HS-27A (cell line): ENCODE measurements around the gene PCP4L1.
"Not testable (repeated sequence)": the region's sequence is repeated elsewhere in the genome, so short reads cannot be mapped to it uniquely, and the experiment has no call there.

ENCODE experiments used
- DNase-seq: peaks from one replicate; pipeline ENCODE4 v3.0.0-alpha.2; 2012; ENCODE audit warnings: low read depth, missing footprints

The PCP4L1 gene

DNA sequence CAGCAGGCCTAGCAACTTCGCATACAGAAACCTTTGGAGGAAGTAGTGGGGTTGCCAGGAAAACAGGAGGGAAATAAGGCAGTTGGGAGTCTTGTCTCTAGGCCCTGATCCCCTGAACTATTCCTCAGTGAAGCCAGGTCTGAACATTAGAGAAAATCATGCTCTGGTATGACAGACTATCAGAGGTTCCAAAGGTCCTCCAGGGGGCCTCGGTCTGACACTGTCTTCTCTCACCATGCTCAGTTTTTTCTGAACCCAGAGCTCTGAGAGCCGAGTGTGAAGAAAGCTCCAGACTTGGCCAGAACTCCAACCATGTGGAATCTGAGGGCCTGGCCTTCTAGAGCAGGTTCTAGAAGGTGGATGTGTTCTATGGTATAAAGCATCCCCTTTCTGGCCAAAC is 28.6 kb upstream of the PCP4L1 start:
- DNase-seq = no peak

DNA sequence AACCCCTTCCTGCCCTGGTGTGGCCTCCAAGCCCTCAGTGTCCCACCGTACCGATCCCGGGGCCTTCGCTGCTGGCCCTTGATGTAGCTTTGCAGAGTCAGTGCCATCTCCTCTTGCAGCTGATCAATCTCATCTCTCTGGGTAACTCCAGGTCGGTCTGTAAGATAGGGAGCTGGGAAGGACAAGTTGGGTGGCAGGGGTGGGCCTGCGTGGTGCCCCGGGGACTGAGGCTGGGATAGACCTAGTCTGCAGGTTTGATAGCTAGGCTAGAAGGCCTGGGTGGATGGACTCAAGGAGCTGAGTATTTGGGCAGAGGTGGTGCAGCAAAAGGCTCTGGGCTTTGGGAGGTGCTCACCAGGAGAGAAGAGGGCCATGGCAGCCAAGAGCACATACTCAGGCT is 27.8 kb upstream of the PCP4L1 start:
- no peak for DNase-seq

DNA sequence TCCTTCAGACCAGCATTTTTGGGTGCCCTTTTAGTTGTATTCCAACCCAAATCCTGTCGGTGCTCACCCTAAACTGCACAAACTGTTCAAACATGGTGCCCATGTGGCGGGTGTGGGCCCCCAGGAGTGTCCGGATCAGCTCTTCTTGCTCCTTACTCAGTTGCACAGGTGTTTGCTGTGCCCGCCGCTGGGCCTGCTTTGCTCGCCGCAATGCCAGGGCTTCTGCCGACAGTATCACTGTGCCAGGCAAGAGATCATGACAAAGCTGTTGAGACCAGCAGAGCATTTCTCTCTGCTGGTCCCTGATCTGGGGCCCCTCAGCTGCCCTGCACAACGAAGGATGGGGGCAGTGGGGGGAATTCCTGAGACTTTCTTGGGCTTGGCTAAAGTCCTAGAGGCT is 25.4 kb upstream of the PCP4L1 start:
- no peak for DNase-seq

DNA sequence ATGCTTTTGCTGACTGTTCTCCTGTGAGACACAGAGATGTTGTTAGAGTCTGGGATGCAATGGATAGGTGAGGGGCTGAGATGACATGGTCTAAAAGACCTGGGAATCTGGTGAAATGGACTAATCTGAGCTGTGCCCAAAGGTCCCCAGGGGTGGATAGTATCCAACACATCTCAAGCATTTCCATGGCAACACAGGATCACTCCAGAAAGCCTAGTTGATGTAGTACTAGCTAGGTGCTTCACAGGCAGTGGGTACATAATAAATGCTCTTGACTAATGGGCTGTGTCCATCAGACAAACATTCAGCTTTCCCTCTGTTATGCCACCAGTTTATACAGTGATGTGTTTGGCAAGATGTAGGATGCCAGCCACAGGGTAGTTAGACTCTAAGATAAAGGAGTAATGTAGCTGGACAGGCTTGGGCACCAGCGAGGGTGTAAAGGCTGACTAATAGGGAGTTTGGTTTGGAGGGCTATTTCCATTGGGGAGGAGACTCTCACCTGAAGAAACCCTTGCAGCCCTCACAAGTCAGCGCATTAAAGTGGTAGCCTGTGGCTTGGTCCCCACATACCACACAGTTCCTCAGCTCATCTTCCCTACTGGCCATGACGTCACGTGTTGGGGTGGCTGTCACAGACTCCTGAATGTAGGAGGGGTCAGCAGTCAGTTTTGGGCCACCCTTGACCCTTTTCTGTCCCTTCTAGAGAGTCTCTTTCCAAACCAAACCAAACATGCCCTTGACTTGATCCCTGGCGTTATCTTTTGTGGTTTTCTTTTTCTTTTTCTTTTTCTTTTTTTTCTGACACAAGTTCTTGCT is 22.4 kb upstream of the PCP4L1 start:
- DNase-seq = no peak

DNA sequence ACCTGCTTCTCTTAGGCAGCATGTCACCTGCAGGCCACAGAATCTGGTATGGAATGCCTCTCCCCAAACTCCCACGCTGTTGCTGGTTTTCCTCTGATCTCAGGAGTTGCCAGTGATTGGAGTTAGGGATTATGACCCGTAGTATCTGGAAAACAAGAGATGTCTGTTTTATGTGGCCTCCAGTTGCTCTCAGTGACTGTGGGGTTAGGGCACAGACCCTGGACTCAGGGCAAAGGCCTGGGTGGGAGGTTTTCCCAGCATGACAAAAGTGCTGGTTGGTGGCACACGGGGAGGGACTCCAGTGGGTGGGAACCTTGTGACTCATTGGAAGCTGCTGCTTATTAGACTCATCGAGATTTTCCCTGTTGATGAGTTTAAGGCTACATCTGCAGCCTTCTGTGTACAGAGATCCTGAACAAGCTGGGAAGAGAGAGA is 20.5 kb upstream of the PCP4L1 start, which contains the start of gene NR1I3:
TSS of gene NR1I3 (minus strand) at position 165 of the 435 bp plus-strand sequence. CDS start 1,638 bp downstream, outside the sequence.
- no peak for DNase-seq

DNA sequence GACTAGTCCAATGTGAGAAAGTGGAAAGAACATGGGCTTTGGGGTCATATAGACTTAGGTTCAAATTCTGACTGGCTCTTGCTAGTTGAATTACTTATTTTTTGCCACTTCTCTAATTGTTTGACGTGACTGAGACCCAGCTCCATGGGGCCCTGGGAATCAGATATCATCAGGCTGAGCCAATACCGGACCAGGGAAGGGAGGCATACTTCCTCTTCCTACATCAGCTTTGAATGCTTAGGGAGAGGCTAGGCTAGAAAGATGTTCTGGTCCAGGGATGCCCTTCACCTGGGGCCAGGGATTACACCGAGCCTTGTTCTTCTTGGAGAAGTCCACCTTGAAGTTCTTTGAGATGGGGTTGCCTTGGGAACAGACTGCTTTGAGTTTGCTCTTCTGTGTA is 16.9 kb upstream of the PCP4L1 start:
- no peak for DNase-seq

DNA sequence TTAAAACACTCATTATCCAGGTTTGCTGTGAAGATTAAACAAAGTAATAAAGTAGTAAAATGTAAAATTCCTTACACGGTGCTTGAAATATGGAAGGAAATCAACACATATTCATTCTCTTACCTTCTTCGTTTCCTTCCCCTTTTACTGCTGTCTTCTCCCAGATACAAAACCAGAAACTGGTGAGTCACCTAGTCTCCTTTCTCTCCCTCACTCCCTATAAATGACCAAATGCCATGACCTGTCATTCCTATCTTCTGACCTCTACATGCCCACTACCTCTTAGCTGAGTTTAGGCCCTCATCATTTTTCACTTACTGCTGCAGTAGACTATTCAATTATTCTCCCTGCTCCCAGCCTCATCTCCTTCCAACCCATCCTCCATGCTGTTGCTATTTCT is 16.2 kb upstream of the PCP4L1 start:
- DNase-seq = no peak

DNA sequence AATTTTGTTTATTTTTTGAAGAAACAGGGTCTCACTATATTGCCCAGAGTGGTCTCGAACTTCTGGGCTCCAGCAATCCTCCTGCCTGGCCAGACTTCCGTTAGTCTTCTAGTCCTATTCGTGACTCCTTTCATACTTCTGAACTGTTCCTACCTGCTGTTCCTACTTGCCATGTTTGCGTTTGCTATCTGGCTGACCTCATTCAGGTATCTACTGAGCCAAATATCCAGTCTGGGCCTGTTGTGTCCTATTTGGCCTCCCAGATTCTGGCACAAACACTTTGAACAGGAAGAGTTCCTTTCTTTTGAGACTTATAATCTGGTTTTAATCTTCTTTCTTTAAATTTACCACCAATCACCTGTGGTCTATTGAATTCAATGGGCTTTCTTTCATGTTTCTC is 13.7 kb upstream of the PCP4L1 start:
- no peak for DNase-seq

DNA sequence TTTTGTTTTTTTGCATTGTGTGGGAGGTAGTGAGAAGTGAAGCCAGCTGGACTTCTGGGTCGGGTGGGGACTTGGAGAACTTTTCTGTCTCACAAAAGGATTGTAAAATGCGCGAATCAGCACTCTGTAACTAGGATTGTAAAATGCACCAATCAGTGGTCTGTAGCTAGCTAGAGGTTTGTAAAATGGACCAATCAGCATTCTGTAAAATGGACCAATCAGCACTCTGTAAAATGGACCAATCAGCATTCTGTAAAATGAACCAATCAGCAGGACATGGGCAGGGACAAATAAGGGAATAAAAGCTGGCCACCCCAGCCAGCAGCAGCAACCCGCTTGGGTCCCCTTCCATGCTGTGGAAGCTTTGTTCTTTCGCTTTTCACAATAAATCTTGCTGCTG is 8.4 kb upstream of the PCP4L1 start:
- DNase-seq = not testable (repeated sequence)

DNA sequence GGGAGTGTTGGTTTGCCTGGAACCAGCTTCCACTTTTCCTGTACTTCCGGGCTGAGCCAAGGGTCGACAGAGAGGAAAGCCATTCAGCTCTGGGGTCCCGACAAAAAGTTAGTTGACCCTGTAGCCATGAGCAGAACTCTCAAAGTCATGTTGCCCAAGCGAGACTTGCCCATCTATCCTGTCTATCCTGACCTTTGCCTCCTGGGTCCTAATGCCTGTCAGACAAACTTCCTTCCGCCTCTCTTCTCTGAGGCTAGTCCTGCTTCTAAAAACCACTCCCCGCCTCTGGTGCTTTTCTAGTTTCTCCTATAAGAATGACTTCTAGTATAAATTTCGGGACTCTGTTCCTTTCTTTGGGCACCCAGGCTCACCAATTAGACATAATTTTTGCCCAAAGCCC is 7.7 kb upstream of the PCP4L1 start:
- DNase-seq = no peak

DNA sequence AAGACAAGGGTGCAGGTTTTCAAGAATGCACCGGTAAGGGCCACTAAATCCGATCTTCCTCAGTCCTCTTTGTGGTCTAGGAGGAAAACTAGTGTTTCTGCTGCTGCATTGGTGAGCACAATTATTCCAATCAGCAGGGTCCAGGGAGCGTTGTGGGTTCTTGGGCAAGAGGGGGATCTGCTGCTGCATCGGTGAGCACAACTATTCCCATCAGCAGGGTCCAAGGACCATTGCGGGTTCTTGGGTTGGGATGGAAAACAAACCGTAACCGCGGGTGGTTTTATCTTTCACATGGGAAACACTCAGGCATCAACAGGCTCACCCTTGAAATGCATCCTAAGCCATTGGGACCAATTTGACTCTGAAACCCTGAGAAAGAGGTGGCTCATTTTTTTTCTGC is 7.0 kb upstream of the PCP4L1 start:
- no peak for DNase-seq

DNA sequence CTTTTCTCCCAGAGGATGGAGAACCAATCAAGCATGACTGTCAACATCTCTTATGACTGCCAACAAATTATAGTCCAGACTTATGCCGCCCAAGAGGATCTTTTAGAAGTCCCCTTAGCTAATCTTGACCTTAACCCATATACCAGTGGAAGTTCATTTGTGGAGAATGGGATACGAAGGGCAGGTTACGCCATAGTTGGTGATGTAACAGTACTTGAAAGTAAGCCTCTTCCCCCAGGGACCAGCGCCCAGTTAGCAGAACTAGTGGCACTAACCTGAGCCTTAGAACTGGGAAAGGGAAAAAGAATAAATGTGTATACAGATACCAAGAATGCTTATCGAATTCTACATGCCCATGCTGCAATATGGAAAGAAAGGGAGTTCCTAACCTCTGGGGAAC is 3.2 kb upstream of the PCP4L1 start:
- DNase-seq = not testable (repeated sequence)

DNA sequence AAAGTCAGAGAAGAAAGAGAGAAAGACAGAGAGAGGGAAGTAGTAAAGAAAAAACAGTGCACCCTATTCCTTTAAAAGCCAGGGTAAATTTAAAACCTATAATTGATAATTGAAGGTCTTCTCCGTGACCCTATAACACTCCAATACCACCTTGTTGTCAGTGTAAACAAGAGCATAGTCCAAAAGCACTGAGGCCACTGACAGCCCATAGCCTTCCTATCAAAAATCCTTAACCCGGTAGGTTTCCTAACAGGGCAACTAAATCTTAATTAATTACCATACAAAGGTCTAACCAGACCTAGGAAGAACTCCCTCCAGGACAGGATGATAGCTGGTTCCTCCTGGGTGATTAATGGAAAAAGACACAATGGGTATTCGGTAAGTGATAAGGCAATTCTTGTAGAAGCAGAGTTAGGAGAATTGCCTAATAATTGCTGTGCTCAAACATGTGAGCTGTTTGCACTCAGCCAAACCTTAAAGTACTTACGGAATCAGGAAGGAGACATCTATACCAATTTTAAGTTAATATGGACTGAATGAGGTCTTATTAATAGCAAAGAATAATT is 2.5 kb upstream of the PCP4L1 start:
- not testable (repeated sequence) for DNase-seq

DNA sequence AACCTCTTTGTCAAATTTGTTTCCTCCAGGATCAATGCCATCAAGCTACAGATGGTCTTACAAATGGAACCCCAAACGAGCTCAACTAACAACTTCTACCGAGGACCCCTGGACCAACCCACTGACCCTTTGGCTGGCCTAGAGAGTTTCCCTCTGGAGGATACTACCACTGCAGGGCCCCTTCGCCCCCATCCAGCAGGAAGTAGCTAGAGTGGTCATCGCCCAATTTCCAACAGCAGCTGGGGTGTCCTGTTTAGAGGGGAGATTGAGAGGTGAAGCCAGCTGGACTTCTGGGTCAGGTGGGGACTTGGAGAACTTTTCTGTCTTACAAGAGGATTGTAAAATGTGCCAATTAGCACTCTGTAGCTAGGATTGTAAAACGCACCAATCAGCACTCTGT is 1.4 kb upstream of the PCP4L1 start:
- not testable (repeated sequence) for DNase-seq

DNA sequence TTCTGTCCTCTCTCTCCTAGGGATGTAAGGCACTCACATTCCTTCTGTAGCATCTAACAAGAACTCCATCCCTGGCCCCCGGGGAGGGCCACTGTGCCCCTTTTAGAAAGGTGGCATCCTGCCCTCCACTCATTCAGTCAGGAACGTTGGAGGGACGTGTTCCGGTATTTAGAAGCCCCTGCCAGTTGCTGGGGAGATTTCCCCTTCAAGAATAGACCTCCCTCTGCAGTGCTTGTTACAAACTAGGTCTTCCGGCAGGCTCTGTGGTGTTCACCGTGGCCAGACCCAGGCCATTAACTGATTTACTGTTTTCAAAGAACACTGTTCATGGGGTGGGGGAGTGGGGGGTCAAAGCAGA is 779 bp downstream of the PCP4L1 start:
- no peak for DNase-seq

DNA sequence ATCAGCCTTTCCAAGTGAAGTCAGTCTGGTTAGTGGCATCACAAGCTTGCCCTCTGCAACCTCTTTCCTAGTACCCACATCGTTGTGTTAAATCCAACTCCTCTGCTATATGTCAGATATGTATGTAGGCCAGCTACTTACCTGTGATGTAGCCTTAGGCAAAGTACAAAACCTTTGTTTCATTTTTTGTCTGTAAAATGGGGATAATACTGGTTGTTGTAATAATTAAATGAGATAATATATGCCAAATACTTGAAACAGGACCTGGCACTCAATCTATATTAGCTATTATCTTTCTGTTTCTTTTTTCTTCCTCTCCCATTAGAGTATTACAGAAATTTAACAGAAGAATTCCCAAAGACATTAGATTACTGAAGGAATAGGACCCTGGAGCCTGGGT is 1.2 kb downstream of the PCP4L1 start:
- no peak for DNase-seq

DNA sequence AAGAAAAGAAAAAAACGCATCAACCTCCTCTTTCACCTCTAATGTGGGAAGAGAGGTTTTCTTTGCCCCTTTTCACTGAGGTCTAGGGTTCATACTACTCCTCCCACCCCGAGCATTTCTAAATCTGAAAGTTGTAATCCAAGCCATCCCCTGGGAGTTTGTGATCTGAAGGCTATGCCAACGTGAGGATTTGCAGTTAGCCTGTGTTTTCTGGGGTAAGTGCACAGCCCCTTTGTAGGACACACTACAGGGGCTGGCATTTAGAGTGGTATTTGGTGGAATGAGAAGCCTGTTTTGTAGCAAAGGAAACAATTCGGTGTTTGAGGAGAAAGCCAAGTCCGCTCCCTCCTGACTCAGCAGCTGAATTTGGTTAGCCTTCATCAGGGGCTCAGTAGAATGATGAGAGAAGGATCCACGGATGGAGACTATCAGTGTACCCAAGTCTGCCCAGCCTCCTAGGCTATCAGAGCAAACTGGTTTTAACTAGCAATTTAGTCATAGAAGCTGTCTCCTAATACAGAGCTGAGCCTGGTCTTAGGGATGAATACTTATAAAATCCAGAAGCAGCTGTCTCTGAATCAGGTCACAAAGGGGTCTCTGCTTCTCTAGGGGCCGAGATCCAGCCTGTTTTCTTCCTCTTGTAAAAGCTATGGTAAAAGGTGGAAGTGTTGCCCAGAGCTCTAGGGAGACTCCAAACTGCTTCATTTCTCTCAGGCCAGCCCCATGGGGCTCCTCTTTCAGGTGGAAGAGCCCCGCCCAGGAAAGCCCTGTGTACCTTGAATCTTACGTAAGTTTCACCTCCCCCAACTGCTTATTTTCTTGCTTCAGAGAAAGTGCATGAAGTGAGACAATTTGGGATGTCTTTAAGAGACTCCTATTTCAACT is 2.1 kb downstream of the PCP4L1 start:
- DNase-seq = no peak

DNA sequence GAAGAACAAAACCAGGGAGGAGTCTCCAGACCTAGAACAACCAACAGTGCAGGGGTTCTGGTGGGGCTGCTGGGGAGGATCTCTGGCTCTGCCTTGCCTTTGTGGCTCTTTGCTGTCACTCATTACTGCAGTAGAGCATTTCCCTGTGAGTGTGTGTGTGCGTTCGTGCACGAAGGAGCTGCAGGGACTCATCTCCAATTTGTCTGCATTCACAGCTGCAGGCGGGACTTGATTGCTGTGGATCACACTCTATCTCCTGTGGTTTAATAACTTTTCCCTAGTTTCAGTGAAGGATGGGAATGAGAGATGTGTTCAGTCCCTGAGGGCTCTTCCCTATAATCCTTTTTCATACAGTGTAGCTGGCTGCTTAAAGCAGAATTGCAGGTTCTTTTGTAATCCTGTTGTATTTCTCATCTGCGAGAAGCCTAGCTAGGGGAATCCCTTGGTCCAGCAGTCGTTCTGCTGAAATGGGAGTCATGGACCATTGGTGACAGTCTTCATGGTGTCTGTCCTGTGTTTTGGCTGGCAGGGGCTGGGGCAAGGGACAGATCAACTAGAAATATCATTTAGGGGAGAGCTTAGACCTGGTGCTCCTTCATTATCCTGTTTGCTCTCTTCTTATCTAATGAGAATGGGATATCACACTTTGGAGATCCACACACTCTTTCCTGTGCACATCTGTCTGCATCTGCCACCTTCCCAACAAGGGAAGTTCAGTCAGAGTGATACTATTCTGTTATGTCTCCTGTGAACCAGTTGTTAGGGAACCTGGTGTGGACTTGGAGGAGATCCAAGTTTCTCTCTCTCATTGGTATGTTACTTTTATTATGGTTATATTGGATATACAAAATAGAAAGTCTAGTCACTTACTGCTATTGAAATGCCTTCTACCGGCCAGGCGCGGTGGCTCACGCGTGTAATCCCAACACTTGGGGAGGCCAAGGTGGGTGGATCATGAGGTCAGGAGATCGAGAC is 3.0 kb downstream of the PCP4L1 start:
- no peak for DNase-seq

DNA sequence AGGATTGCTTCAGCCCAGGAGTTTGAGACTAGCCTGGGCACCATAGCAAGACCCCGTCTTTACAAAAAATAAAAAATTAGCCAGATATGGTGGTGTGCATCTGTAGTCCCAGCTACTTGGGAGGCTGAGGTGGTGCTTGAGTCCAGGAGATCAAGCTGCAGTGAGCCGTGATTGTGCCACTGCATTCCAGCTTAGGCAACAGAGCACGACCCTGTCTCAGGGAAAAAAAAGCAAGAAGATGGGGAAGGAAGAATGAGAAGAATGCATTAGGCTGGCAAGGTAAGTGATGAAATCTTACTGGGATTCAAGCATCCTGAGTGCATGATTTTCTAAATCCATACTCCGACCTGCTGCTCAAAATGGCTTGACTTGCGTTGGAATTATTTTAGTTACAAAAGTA is 6.8 kb downstream of the PCP4L1 start:
- no peak for DNase-seq

DNA sequence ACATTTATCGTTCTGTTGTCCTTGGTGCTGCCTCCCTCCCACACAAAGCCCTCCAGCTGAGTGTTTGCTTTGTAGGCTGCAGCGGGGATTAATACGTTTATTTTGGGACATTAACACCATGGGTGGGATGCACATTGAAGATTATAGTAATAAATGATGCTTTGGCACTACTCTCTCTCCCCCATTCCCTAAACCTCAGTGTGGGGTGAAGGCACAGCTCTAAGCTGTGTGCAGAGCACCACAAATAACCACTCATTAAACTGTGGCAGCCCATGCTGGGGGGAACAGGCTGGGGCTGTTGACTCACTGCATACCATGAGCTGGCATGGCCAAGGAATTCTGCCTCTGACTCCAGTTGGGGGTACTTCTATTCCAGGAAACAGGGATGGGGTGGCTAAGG is 7.7 kb downstream of the PCP4L1 start:
- peak; percentile 9 for DNase-seq

DNA sequence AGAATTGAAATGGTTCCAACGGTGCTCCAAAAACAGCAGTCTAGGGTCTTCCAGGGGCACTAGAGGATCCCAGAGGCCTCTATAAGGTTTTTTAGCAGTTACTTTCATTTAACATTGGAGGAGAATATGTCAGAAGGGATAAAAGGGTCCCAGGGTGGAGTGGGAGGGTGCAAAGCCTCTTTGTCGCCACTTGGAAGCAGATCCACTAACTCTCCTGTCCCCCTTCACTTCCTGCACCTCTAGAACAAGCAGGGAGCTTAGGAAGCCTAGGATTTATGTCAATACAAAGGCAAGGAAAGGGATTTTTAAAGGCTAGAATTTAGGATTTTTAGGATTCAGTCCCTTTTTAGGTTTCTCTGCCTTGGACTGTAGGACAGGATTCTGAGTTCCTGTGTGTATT is 8.3 kb downstream of the PCP4L1 start:
- no peak for DNase-seq

DNA sequence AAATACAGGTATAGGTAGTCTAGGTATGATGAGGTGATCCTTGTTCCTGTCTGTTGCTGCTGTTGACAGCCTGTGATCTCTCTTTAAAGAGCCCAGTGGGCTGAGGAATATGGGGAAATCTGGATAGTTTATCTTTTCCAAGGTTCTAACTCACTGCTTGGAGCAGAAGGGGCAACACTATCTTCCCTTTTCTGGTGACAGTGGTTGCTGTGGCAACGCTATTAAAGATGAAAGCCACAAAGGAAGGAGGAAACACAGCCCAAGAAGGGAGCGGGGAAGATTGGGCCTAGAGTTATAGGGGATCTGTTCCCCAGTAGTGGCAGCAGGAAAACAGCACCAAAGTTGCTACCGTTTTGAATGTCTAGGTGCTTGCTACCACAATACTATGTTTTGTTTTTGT is 8.8 kb downstream of the PCP4L1 start:
- no peak for DNase-seq
